Gastrocnemius medialis (tissue), 4 donors: ENCODE results near the gene EPHA1. TPM values are rescaled to one million over a fixed set of nuclear protein-coding genes. Genes with fewer than 3 reads are reported as not detected.
"Not testable (repeated sequence)": the region's sequence is repeated elsewhere in the genome, so short reads cannot be mapped to it uniquely, and the experiment has no call there.

ENCODE experiments used
- ATAC-seq, 2 donors: fragments of 150-250 bp; one replicate each; pipeline ENCODE4 v1.9.1; 2016
- DNase-seq, 2 donors: peaks; one replicate each; pipeline ENCODE4 v3.0.0-alpha.2; 2019
- H3K27ac ChIP-seq, 4 donors: fragments of 200-600 bp; sonication (generic); 1 replicate in 1 of 4; 2 replicates in 3 of 4; pipeline ENCODE4 v1.5.1; 2016 to 2018; ENCODE audit warnings: mild to moderate bottlenecking in 2 of 4, moderate library complexity in 1 of 4
- H3K27me3 ChIP-seq, 3 donors: fragments of 200-600 bp; sonication (generic) in 2 of 3; 1 replicate in 1 of 3; 2 replicates in 2 of 3; pipeline versions ENCODE4 v1.5.1 to v1.6.0; 2016 to 2019; ENCODE audit warnings: mild to moderate bottlenecking in 1 of 3, moderate library complexity in 1 of 3
- H3K36me3 ChIP-seq, 2 donors: fragments of 200-600 bp; sonication (generic) in 1 of 2; one replicate each; pipeline ENCODE4 v1.5.1; 2017 to 2018
- H3K4me1 ChIP-seq, 2 donors: fragments of 200-600 bp; sonication (generic) in 1 of 2; one replicate each; pipeline ENCODE4 v1.5.1; 2016 to 2017; ENCODE audit warnings: mild to moderate bottlenecking in 2 of 2
- H3K4me3 ChIP-seq, 4 donors: fragments of 200-600 bp; sonication (generic) in 3 of 4; 1 replicate in 1 of 4; 2 replicates in 3 of 4; pipeline ENCODE4 v1.5.1; 2016 to 2019; ENCODE audit warnings: mild to moderate bottlenecking in 2 of 4
- H3K9me3 ChIP-seq, 3 donors: fragments of 200-600 bp; sonication (generic) in 2 of 3; 1 replicate in 1 of 3; 2 replicates in 2 of 3; pipeline ENCODE4 v1.5.1; 2016 to 2019
- POLR2A ChIP-seq, 2 donors: fragments of 450-650 bp; IDR thresholded peaks; one replicate each; pipeline ENCODE4 v1.6.1; 2017; ENCODE audit warnings: antibody characterized with exemption in 2 of 2, mild to moderate bottlenecking in 2 of 2, moderate library complexity in 2 of 2
- in situ Hi-C, 4 donors: fragments of 200-750 bp; cut with MboI; loops; one replicate each; pipeline versions ENCODE4 v1.15.0 to v1.8.0; 2017; ENCODE audit warnings: low sequenced_read_pairs in 4 of 4
- intact Hi-C: fragments of 100-400 bp; cut with DNase I; formaldehyde crosslinking; loops from one replicate; pipeline ENCODE4 v1.15.1; 2023; ENCODE audit warnings: low total_unique reads
- total RNA-seq, 4 donors: library from RNA; depleted of rRNA; stranded (reverse); fragments of >200 nt; gene quantifications; one replicate each; pipeline versions ENCODE4 v1.1.0 to v1.2.3, GENCODE V29; 2016
- TF ChIP-seq, protein P1 (sequence below), 5 experiments: fragments of 450-650 bp in 3 of 5; fragments of 200-600 bp in 2 of 5; sonication (generic) in 2 of 5; IDR thresholded peaks in 4 of 5; conservative IDR thresholded peaks in 1 of 5; 1 replicate in 4 of 5; 2 replicates in 1 of 5; pipeline ENCODE4 v1.5.1; 2016 to 2019; ENCODE audit warnings: antibody characterized with exemption in 5 of 5, mild to moderate bottlenecking in 3 of 5, moderate library complexity in 3 of 5

The EPHA1 gene
- total RNA-seq, 4 donors from 2014 or later = not detected

- ATAC-seq (no peak), DNase-seq (no peak)
- intact Hi-C loops = no loop called here
- H3K36me3 ChIP-seq = no peaks in the 10 kb centered on the region
- H3K9me3 ChIP-seq = no peaks in the 10 kb centered on the region
- TF ChIP-seq, protein P1, sequence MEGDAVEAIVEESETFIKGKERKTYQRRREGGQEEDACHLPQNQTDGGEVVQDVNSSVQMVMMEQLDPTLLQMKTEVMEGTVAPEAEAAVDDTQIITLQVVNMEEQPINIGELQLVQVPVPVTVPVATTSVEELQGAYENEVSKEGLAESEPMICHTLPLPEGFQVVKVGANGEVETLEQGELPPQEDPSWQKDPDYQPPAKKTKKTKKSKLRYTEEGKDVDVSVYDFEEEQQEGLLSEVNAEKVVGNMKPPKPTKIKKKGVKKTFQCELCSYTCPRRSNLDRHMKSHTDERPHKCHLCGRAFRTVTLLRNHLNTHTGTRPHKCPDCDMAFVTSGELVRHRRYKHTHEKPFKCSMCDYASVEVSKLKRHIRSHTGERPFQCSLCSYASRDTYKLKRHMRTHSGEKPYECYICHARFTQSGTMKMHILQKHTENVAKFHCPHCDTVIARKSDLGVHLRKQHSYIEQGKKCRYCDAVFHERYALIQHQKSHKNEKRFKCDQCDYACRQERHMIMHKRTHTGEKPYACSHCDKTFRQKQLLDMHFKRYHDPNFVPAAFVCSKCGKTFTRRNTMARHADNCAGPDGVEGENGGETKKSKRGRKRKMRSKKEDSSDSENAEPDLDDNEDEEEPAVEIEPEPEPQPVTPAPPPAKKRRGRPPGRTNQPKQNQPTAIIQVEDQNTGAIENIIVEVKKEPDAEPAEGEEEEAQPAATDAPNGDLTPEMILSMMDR (IDR thresholded peaks at IDR 0.05 in 4 of 5, conservative IDR thresholded peaks at IDR 0.05 in 1 of 5) = no peak
- TF ChIP-seq POLR2A (IDR thresholded peaks at IDR 0.05) = no peak
- H3K27me3 ChIP-seq = no peaks in the 10 kb centered on the region
- in situ Hi-C loops = loop anchor here in 2 of 4 donors (10.0 to 25.0 kb wide), 2 partner anchors 163 to 396 kb away; no protein-coding TSS in a partner anchor
- H3K27ac ChIP-seq = no peak overlapping the region
- H3K4me3 ChIP-seq = no peak overlapping the region
- no peaks in the 10 kb centered on the region for H3K4me1 ChIP-seq
Measured at GRCh38 chr7:143408252-143408685, 387 bp downstream of the EPHA1 start.

DNA sequence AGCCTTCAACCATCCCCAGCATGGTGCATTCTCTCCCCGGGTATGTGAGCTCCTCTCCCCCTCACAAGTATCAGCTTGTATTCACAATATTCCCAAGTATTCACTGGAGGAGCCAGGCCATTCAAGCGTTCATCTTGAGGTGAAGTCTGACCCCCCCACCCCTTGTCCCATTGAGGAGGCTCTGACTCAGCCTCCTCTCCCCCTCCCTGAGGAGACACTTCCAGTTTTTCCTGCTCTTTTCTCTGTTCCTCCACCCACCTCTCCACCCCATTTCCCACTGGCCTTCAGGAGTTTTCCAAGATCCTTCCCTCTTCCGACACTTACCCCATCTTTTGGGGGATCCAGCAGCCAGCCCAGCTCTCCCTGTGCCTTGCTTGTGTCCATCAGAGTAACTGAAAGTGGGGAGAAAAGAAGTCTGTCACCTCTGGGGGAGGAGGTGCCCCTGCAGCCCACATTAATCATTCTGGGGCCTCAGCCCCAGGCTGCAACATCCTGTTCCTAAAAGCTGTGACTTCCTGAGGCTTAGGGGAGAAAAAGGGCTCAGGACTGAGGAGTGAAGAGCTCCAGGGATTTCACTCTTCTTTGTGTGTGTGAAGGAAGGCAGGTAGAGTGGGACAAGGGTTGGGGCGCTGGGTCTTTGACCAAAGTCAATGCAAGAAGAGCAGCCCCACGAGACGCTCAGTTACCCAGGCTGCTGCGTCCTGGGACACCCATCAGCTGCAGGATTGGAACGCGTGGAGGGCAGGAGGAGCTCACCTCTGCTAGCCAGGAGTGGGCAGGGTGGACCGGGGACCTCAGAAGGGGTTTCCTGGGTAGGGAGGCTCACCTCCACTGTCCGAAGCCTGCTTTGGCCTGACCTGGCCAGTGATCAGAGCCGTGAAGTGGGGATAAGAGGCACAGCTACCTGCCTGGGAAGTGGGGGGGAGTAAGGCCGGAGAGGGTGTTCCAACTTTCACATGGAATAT, 1.1 kb downstream of the EPHA1 start:
- Histone ChIP-seq H3K36me3 (no peaks in the 10 kb centered on the region), H3K27ac (no peak overlapping the region), H3K9me3 (no peaks in the 10 kb centered on the region), H3K4me3 (no peak overlapping the region), H3K4me1 (no peaks in the 10 kb centered on the region), H3K27me3 (no peaks in the 10 kb centered on the region)
- intact Hi-C loops = no loop called here
- in situ Hi-C loops = loop anchor here in 2 of 4 donors (10.0 to 25.0 kb wide), 2 partner anchors 163 to 395 kb away; no protein-coding TSS in a partner anchor
- no peak for TF ChIP-seq POLR2A (IDR thresholded peaks at IDR 0.05)
- TF ChIP-seq, protein P1 (IDR thresholded peaks at IDR 0.05 in 4 of 5, conservative IDR thresholded peaks at IDR 0.05 in 1 of 5) = no peak
- ATAC-seq (no peak), DNase-seq (no peak)

- no peak for TF ChIP-seq POLR2A (IDR thresholded peaks at IDR 0.05)
- TF ChIP-seq, protein P1 (IDR thresholded peaks at IDR 0.05 in 4 of 5, conservative IDR thresholded peaks at IDR 0.05 in 1 of 5) = no peak
- intact Hi-C loops = no loop called here
- Histone ChIP-seq H3K27ac (no peak overlapping the region), H3K9me3 (no peaks in the 10 kb centered on the region), H3K36me3 (no peaks in the 10 kb centered on the region), H3K4me3 (no peak overlapping the region), H3K4me1 (no peaks in the 10 kb centered on the region), H3K27me3 (no peaks in the 10 kb centered on the region)
- DNase-seq (no peak), ATAC-seq (no peak)
- in situ Hi-C loops = loop anchor here in 2 of 4 donors (10.0 to 25.0 kb wide), 2 partner anchors 161 to 394 kb away; no protein-coding TSS in a partner anchor
Measured at GRCh38 chr7:143406002-143406357, 2.7 kb downstream of the EPHA1 start.

DNA sequence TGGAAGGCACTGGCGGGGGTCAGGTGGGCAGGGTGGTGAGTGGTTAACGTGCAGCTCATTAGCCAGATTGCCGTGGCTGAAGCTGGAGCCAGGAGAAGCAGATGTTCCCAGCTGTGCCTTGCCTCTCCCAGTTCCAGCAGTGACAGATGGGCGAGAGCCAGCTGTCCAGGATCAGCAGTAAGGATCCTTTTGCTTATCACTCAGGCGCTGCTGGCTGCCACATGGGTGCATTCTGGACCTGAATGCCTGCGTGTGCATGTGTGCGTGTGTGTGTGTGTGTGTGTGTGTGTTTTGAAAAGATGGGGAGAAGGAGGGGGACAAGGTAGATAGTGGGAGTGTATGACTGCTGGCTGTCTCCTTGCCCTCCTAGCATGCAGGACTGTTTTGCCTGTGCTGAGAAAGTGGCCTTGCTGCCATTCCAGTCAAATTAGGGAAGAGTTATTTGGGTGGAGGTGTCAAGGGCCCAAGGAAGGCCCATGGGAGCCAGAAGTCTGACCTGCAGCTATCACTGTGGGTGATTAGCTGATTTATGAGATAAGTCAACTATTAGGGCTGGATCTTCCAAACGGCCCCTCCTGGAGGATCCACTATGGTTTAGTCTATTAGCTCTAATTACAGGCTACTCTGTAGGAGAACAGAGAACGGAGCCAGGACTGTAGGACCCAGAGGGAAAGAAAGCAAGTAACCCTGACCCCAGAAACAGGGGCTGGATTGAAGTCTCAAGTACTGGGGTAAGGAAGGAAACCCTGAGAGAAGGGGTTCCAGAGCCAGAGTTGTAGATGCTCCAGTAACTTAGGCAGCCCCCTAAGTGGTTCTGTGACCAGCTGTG, 3.3 kb downstream of the EPHA1 start:
- DNase-seq (no peak), ATAC-seq (no peak)
- no peaks in the 10 kb centered on the region for H3K27me3 ChIP-seq
- H3K4me3 ChIP-seq = no peak overlapping the region
- no peaks in the 10 kb centered on the region for H3K4me1 ChIP-seq
- no peak overlapping the region for H3K27ac ChIP-seq
- TF ChIP-seq POLR2A (IDR thresholded peaks at IDR 0.05) = no peak
- TF ChIP-seq, protein P1 (IDR thresholded peaks at IDR 0.05 in 4 of 5, conservative IDR thresholded peaks at IDR 0.05 in 1 of 5) = no peak
- no peaks in the 10 kb centered on the region for H3K36me3 ChIP-seq
- intact Hi-C loops = no loop called here
- in situ Hi-C loops = loop anchor here in 2 of 4 donors (10.0 to 25.0 kb wide), 2 partner anchors 161 to 393 kb away; no protein-coding TSS in a partner anchor
- no peaks in the 10 kb centered on the region for H3K9me3 ChIP-seq

DNA sequence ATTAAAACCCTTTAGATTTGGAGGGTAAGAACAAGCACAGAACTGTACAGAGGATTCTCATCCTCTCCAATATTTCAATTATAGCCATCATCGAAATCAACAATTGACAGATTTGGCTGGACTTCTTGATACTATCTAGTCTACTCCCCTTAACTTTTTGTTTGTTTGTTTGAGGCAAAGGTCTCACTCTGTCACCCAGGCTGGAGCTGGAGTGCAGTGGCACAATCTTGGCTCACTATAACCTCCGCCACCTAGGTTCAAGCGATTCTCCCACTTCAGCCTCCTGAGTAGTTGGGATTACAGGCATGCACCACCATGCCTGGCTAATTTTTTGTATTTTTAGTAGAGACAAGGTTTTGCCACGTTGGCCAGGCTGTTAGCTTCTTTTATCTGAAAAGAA, 6.4 kb downstream of the EPHA1 start:
- in situ Hi-C loops = loop anchor here in 2 of 4 donors (10.0 to 25.0 kb wide), 2 partner anchors 157 to 390 kb away; no protein-coding TSS in a partner anchor
- DNase-seq, ATAC-seq, H3K4me1 ChIP-seq, H3K36me3 ChIP-seq, H3K27ac ChIP-seq, intact Hi-C loops, H3K4me3 ChIP-seq, H3K9me3 ChIP-seq, H3K27me3 ChIP-seq: not testable (repeated sequence)
